Osteocyte (in vitro differentiated cells): ENCODE results near the gene CACNA2D1. TPM values are rescaled to one million over a fixed set of nuclear protein-coding genes. Genes with fewer than 3 reads are reported as not detected.

ENCODE experiments used
- DNase-seq: peaks from one replicate; pipeline ENCODE4 v3.0.0; 2021; ENCODE audit warnings: mixed read lengths; ENCODE audit not compliant: unreplicated experiment; ENCODE audit errors: extremely low spot score
- H3K27ac Mint-ChIP-seq: one replicate; pipeline ENCODE4 v1.8.0; 2021; ENCODE audit warnings: mild to moderate bottlenecking, mixed read lengths; ENCODE audit not compliant: unreplicated experiment
- H3K27me3 Mint-ChIP-seq: one replicate; pipeline ENCODE4 v1.8.0; 2021; ENCODE audit warnings: mixed read lengths; ENCODE audit not compliant: unreplicated experiment
- H3K36me3 Mint-ChIP-seq: one replicate; pipeline ENCODE4 v1.8.0; 2021; ENCODE audit warnings: mixed read lengths; ENCODE audit not compliant: unreplicated experiment
- H3K4me1 Mint-ChIP-seq: one replicate; pipeline ENCODE4 v1.8.0; 2021; ENCODE audit warnings: mixed read lengths; ENCODE audit not compliant: unreplicated experiment
- H3K4me3 Mint-ChIP-seq: one replicate; pipeline ENCODE4 v1.8.0; 2021; ENCODE audit warnings: mild to moderate bottlenecking, moderate library complexity, mixed read lengths; ENCODE audit not compliant: unreplicated experiment
- H3K9me3 Mint-ChIP-seq: one replicate; pipeline ENCODE4 v1.8.0; 2021; ENCODE audit warnings: mixed read lengths; ENCODE audit not compliant: unreplicated experiment
- CTCF ChIP-seq: fragments of 200-600 bp; sonication (generic); IDR thresholded peaks from 2 replicates; pipeline ENCODE4 v1.5.0; 2021; ENCODE audit warnings: antibody characterized with exemption, mild to moderate bottlenecking, moderate library complexity
- total RNA-seq: library from RNA; stranded (reverse); gene quantifications from 2 replicates; pipeline ENCODE4 v1.2.1, GENCODE V29; 2021

Gene CACNA2D1
- total RNA-seq, 1 donor from 2014 or later: 24.3 TPM

GRCh38 chr7:82274681-82275080 lies 168.9 kb downstream of the CACNA2D1 start:
- DNase-seq: no peak
- H3K27me3 Mint-ChIP-seq: no peaks in the 10 kb centered on the region
- no peak overlapping the region for H3K4me3 Mint-ChIP-seq
- TF ChIP-seq CTCF: no peak
- H3K9me3 Mint-ChIP-seq: no peaks in the 10 kb centered on the region
- H3K27ac Mint-ChIP-seq: no peak overlapping the region
- no peaks in the 10 kb centered on the region for H3K36me3 Mint-ChIP-seq
- no peaks in the 10 kb centered on the region for H3K4me1 Mint-ChIP-seq

GRCh38 chr7:82273886-82274285 lies 169.7 kb downstream of the CACNA2D1 start:
- TF ChIP-seq CTCF: no peak
- H3K27me3 Mint-ChIP-seq: no peaks in the 10 kb centered on the region
- H3K4me1 Mint-ChIP-seq: peaks cover 5% of the 10 kb centered on the region
- no peaks in the 10 kb centered on the region for H3K9me3 Mint-ChIP-seq
- no peaks in the 10 kb centered on the region for H3K36me3 Mint-ChIP-seq
- no peak for DNase-seq
- H3K27ac Mint-ChIP-seq: no peak overlapping the region
- H3K4me3 Mint-ChIP-seq: no peak overlapping the region

- no peaks in the 10 kb centered on the region for H3K27me3 Mint-ChIP-seq
- no peak overlapping the region for H3K4me3 Mint-ChIP-seq
- no peak for DNase-seq
- H3K9me3 Mint-ChIP-seq: no peaks in the 10 kb centered on the region
- no peak overlapping the region for H3K27ac Mint-ChIP-seq
- H3K36me3 Mint-ChIP-seq: no peaks in the 10 kb centered on the region
- no peak for TF ChIP-seq CTCF
- peaks cover 10% of the 10 kb centered on the region for H3K4me1 Mint-ChIP-seq
Measured at GRCh38 chr7:82270870-82271269, 172.7 kb downstream of the CACNA2D1 start.

GRCh38 chr7:82268632-82269031 lies 174.9 kb downstream of the CACNA2D1 start:
- Mint-ChIP-seq H3K4me1 (peaks cover 10% of the 10 kb centered on the region), H3K4me3 (no peak overlapping the region), H3K9me3 (no peaks in the 10 kb centered on the region), H3K27me3 (no peaks in the 10 kb centered on the region), H3K27ac (no peak overlapping the region), H3K36me3 (no peaks in the 10 kb centered on the region)
- no peak for DNase-seq
- no peak for TF ChIP-seq CTCF

- Mint-ChIP-seq H3K36me3 (no peaks in the 10 kb centered on the region), H3K9me3 (peaks cover 5% of the 10 kb centered on the region), H3K27ac (no peak overlapping the region), H3K4me3 (no peak overlapping the region), H3K4me1 (peaks cover 19% of the 10 kb centered on the region), H3K27me3 (no peaks in the 10 kb centered on the region)
- DNase-seq: no peak
- TF ChIP-seq CTCF: no peak
Measured at GRCh38 chr7:82266081-82266480, 177.5 kb downstream of the CACNA2D1 start.
